PFSK-1 (cell line): ENCODE results near the gene VEGFC.

Source experiments
- FOXP2 ChIP-seq: optimal IDR thresholded peaks from 2 replicates; pipeline ENCODE3; 2011; ENCODE audit warnings: borderline replicate concordance, control low read depth, inconsistent platforms; ENCODE audit not compliant: insufficient read depth; ENCODE audit errors: extremely low read length, extremely low read depth
- POLR2AphosphoS5 ChIP-seq: IDR thresholded peaks from 2 replicates; pipeline ENCODE4 v1.6.1; 2012; ENCODE audit warnings: low read depth, mild to moderate bottlenecking, control low read depth, low read length, moderate library complexity
- SIN3A ChIP-seq: IDR thresholded peaks from 2 replicates; pipeline ENCODE4 v1.6.1; 2012; ENCODE audit warnings: mild to moderate bottlenecking, low read length, moderate library complexity, borderline replicate concordance; ENCODE audit not compliant: insufficient read depth
- TAF1 ChIP-seq: IDR thresholded peaks from 2 replicates; pipeline ENCODE4 v1.6.1; 2012; ENCODE audit warnings: low read length, control low read depth, borderline replicate concordance; ENCODE audit not compliant: insufficient read depth

DNA sequence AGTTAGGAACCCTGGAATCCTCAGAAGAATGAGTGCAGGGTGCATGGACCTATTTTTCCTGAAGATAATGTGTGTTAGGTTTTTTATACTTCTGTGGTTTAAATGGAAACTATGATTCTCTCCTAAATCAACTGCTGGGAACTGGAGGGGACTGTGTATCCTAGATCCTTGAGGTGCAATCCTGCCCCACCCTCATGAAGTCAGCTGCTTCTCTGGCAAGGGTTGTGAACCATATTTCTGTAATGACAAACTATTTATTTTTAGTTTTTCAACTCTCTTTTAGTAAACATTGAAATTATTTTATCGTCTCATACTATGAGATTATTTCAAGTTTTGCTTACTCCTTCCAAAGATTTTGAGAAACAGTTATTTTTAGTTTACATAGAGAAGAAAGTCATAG lies 25.8 kb upstream of the VEGFC start:
- no peak for TF ChIP-seq FOXP2
- TF ChIP-seq POLR2AphosphoS5 = no peak
- no peak for TF ChIP-seq SIN3A
- no peak for TF ChIP-seq TAF1
